Liver (tissue), 9 donors: ENCODE data around the gene GRK1. TPM values are rescaled to one million over a fixed set of nuclear protein-coding genes. Genes with fewer than 3 reads are reported as not detected.

Experiments
- DNase-seq: peaks from one replicate; pipeline ENCODE4 v3.0.0-alpha.2; 2017; ENCODE audit warnings: low spot score
- H3K27ac ChIP-seq, 2 donors: one replicate each; pipeline ENCODE4 v1.7.0; 2013; ENCODE audit warnings: inconsistent platforms in 2 of 2, low read length in 2 of 2, control low read depth in 1 of 2, low read depth in 1 of 2, mild to moderate bottlenecking in 1 of 2
- H3K27me3 ChIP-seq, 4 donors: one replicate each; pipeline versions ENCODE4 v1.6.1 to v1.7.0; 2013; ENCODE audit warnings: low read length in 3 of 4, inconsistent platforms in 1 of 4, mild to moderate bottlenecking in 1 of 4, moderate library complexity in 1 of 4; ENCODE audit not compliant: control insufficient read depth in 4 of 4, insufficient read depth in 4 of 4
- H3K36me3 ChIP-seq, 4 donors: one replicate each; pipeline versions ENCODE4 v1.6.1 to v1.7.0; 2013; ENCODE audit warnings: low read length in 3 of 4, mild to moderate bottlenecking in 3 of 4, low read depth in 1 of 4, moderate library complexity in 1 of 4; ENCODE audit not compliant: control insufficient read depth in 4 of 4, insufficient read depth in 3 of 4
- H3K4me1 ChIP-seq, 4 donors: one replicate each; pipeline versions ENCODE4 v1.6.1 to v1.7.0; 2013; ENCODE audit warnings: low read length in 3 of 4, mild to moderate bottlenecking in 3 of 4, moderate library complexity in 1 of 4; ENCODE audit not compliant: control insufficient read depth in 4 of 4, insufficient read depth in 4 of 4
- H3K4me3 ChIP-seq, 3 donors: one replicate each; pipeline versions ENCODE4 v1.6.1 to v1.7.0; 2013; ENCODE audit warnings: low read length in 3 of 3, control low read depth in 1 of 3, low read depth in 1 of 3, mild to moderate bottlenecking in 1 of 3
- H3K9ac ChIP-seq, 2 donors: one replicate each; pipeline ENCODE4 v1.7.0; 2013; ENCODE audit warnings: low read length in 2 of 2, mild to moderate bottlenecking in 2 of 2, moderate library complexity in 2 of 2, control low read depth in 1 of 2, low read depth in 1 of 2
- H3K9me3 ChIP-seq, 4 donors: one replicate each; pipeline versions ENCODE4 v1.6.1 to v1.7.0; 2013; ENCODE audit warnings: low read length in 3 of 4; ENCODE audit not compliant: control insufficient read depth in 4 of 4
- EGR1 ChIP-seq, 2 donors: IDR thresholded peaks; 2 replicates each; pipeline ENCODE4 v1.6.1; 2016 to 2018; ENCODE audit warnings: antibody characterized with exemption in 2 of 2, low read depth in 2 of 2
- FOXA2 ChIP-seq: IDR thresholded peaks from 2 replicates; pipeline ENCODE4 v1.6.1; 2016; ENCODE audit warnings: antibody characterized with exemption
- GABPA ChIP-seq, 2 donors: IDR thresholded peaks in 1 of 2; conservative IDR thresholded peaks in 1 of 2; 2 replicates each; pipeline ENCODE4 v1.6.1; 2016; ENCODE audit warnings: antibody characterized with exemption in 2 of 2, mild to moderate bottlenecking in 1 of 2, moderate library complexity in 1 of 2
- HNF4A ChIP-seq, 2 donors: conservative IDR thresholded peaks; 2 replicates each; pipeline ENCODE4 v1.6.1; 2016; ENCODE audit warnings: antibody characterized with exemption in 2 of 2, mild to moderate bottlenecking in 2 of 2
- HNF4G ChIP-seq: IDR thresholded peaks from 2 replicates; pipeline ENCODE4 v1.6.1; 2016; ENCODE audit warnings: antibody characterized with exemption
- JUND ChIP-seq, 2 donors: IDR thresholded peaks; 2 replicates each; pipeline ENCODE4 v1.6.1; 2016; ENCODE audit warnings: antibody characterized with exemption in 2 of 2
- MAX ChIP-seq: IDR thresholded peaks from 2 replicates; pipeline ENCODE4 v1.6.1; 2016; ENCODE audit warnings: antibody characterized with exemption
- NR2F2 ChIP-seq: IDR thresholded peaks from 2 replicates; pipeline ENCODE4 v1.6.1; 2016; ENCODE audit warnings: antibody characterized with exemption
- RAD21 ChIP-seq, 2 donors: IDR thresholded peaks; 2 replicates each; pipeline ENCODE4 v1.6.1; 2016; ENCODE audit warnings: antibody characterized with exemption in 2 of 2, mild to moderate bottlenecking in 2 of 2
- RXRA ChIP-seq, 2 donors: IDR thresholded peaks; 2 replicates each; pipeline ENCODE4 v1.6.1; 2017 to 2018; ENCODE audit warnings: antibody characterized with exemption in 2 of 2, mild to moderate bottlenecking in 1 of 2
- SP1 ChIP-seq: IDR thresholded peaks from 2 replicates; pipeline ENCODE4 v1.6.1; 2018; ENCODE audit warnings: antibody characterized with exemption, mild to moderate bottlenecking
- TAF1 ChIP-seq: conservative IDR thresholded peaks from 2 replicates; pipeline ENCODE4 v1.6.1; 2016; ENCODE audit warnings: antibody characterized with exemption, mild to moderate bottlenecking
- WGBS: extraction: QIAGEN DNeasy Blood & Tissue Kit; methylation state at CpG from one replicate; pipeline ENCODE4 v1.1.7; 2013; 5-methylcytosine and 5-hydroxymethylcytosine counted together
- polyA plus RNA-seq, 2 donors: library from polyadenylated mRNA; stranded (reverse) in 1 of 2; unstranded in 1 of 2; fragments of 200-250 nt in 1 of 2; fragments of >200 nt in 1 of 2; fragmentation: Nextera tagmentation in 1 of 2; extraction: Ambion mirVana in 1 of 2; gene quantifications; one replicate each; pipeline versions ENCODE4 v1.2.1 to v1.2.3, GENCODE V29; 2013 to 2015
- total RNA-seq, 2 donors: library from RNA; depleted of rRNA; stranded (reverse); fragments of >200 nt; gene quantifications; one replicate each; pipeline ENCODE4 v1.2.3, GENCODE V29; 2014
- TF ChIP-seq, protein P1 (sequence below): IDR thresholded peaks from 2 replicates; pipeline ENCODE4 v1.6.1; 2016; ENCODE audit warnings: antibody characterized with exemption
- TF ChIP-seq, protein P2 (sequence below): fragments of 150-350 bp; IDR thresholded peaks from 2 replicates; pipeline ENCODE4 v1.5.1; 2017; ENCODE audit warnings: improper control_type of control experiment, low read depth, low read length; ENCODE audit not compliant: missing input control
- TF ChIP-seq, protein P3 (sequence below): IDR thresholded peaks from 2 replicates; pipeline ENCODE4 v1.6.1; 2016; ENCODE audit warnings: antibody characterized with exemption
- TF ChIP-seq, protein P4 (sequence below): IDR thresholded peaks from 2 replicates; pipeline ENCODE4 v1.6.1; 2016; ENCODE audit warnings: antibody characterized with exemption, mild to moderate bottlenecking
- donor health status: healthy.
- donor health status: healthy.
- donor health status: healthy.
- donor health status: healthy.
- donor health status: healthy.

GRK1 gene
- total and polyA plus RNA-seq, 4 donors: 0.05 TPM; not detected in 3

GRCh38 chr13:113638806-113639205 lies 28.2 kb upstream of the GRK1 start:
- H3K27me3 ChIP-seq: no peaks in the 10 kb centered on the region
- no peak overlapping the region for H3K4me3 ChIP-seq
- whole genome bisulfite sequencing: 98% methylated on average over 8 of the region's 8 CpGs
- TF ChIP-seq RXRA (IDR thresholded peaks at IDR 0.05): no peak
- H3K9ac ChIP-seq: no peak overlapping the region
- H3K27ac ChIP-seq: no peak overlapping the region
- no peaks in the 10 kb centered on the region for H3K9me3 ChIP-seq
- H3K4me1 ChIP-seq: no peaks in the 10 kb centered on the region
- DNase-seq: no peak
- peaks cover 6 to 57% (median 40%) of the 10 kb centered on the region in 4 donors for H3K36me3 ChIP-seq

GRCh38 chr13:113639616-113640262 lies 27.3 kb upstream of the GRK1 start:
- TF ChIP-seq, protein P1, sequence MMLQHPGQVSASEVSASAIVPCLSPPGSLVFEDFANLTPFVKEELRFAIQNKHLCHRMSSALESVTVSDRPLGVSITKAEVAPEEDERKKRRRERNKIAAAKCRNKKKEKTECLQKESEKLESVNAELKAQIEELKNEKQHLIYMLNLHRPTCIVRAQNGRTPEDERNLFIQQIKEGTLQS: no peak
- TF ChIP-seq, protein P2, sequence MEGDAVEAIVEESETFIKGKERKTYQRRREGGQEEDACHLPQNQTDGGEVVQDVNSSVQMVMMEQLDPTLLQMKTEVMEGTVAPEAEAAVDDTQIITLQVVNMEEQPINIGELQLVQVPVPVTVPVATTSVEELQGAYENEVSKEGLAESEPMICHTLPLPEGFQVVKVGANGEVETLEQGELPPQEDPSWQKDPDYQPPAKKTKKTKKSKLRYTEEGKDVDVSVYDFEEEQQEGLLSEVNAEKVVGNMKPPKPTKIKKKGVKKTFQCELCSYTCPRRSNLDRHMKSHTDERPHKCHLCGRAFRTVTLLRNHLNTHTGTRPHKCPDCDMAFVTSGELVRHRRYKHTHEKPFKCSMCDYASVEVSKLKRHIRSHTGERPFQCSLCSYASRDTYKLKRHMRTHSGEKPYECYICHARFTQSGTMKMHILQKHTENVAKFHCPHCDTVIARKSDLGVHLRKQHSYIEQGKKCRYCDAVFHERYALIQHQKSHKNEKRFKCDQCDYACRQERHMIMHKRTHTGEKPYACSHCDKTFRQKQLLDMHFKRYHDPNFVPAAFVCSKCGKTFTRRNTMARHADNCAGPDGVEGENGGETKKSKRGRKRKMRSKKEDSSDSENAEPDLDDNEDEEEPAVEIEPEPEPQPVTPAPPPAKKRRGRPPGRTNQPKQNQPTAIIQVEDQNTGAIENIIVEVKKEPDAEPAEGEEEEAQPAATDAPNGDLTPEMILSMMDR: no peak
- TF ChIP-seq GABPA (IDR thresholded peaks at IDR 0.05 in 1 of 2, conservative IDR thresholded peaks at IDR 0.05 in 1 of 2) (no peak), MAX (no peak), HNF4G (no peak), SP1 (no peak), EGR1 (IDR thresholded peaks at IDR 0.05; ENCODE audit: low read depth in 2 of 2) (no peak), TAF1 (no peak), HNF4A (conservative IDR thresholded peaks at IDR 0.05) (no peak), JUND (IDR thresholded peaks at IDR 0.05) (no peak), RXRA (IDR thresholded peaks at IDR 0.05) (no peak), RAD21 (IDR thresholded peaks at IDR 0.05) (no peak), NR2F2 (no peak), FOXA2 (no peak)
- TF ChIP-seq, protein P3, sequence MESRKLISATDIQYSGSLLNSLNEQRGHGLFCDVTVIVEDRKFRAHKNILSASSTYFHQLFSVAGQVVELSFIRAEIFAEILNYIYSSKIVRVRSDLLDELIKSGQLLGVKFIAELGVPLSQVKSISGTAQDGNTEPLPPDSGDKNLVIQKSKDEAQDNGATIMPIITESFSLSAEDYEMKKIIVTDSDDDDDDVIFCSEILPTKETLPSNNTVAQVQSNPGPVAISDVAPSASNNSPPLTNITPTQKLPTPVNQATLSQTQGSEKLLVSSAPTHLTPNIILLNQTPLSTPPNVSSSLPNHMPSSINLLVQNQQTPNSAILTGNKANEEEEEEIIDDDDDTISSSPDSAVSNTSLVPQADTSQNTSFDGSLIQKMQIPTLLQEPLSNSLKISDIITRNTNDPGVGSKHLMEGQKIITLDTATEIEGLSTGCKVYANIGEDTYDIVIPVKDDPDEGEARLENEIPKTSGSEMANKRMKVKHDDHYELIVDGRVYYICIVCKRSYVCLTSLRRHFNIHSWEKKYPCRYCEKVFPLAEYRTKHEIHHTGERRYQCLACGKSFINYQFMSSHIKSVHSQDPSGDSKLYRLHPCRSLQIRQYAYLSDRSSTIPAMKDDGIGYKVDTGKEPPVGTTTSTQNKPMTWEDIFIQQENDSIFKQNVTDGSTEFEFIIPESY: no peak
- TF ChIP-seq, protein P4, sequence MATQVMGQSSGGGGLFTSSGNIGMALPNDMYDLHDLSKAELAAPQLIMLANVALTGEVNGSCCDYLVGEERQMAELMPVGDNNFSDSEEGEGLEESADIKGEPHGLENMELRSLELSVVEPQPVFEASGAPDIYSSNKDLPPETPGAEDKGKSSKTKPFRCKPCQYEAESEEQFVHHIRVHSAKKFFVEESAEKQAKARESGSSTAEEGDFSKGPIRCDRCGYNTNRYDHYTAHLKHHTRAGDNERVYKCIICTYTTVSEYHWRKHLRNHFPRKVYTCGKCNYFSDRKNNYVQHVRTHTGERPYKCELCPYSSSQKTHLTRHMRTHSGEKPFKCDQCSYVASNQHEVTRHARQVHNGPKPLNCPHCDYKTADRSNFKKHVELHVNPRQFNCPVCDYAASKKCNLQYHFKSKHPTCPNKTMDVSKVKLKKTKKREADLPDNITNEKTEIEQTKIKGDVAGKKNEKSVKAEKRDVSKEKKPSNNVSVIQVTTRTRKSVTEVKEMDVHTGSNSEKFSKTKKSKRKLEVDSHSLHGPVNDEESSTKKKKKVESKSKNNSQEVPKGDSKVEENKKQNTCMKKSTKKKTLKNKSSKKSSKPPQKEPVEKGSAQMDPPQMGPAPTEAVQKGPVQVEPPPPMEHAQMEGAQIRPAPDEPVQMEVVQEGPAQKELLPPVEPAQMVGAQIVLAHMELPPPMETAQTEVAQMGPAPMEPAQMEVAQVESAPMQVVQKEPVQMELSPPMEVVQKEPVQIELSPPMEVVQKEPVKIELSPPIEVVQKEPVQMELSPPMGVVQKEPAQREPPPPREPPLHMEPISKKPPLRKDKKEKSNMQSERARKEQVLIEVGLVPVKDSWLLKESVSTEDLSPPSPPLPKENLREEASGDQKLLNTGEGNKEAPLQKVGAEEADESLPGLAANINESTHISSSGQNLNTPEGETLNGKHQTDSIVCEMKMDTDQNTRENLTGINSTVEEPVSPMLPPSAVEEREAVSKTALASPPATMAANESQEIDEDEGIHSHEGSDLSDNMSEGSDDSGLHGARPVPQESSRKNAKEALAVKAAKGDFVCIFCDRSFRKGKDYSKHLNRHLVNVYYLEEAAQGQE: no peak
- H3K4me3 ChIP-seq: no peak overlapping the region
- WGBS: 98% methylated on average over 27 of the region's 27 CpGs
- H3K4me1 ChIP-seq: no peaks in the 10 kb centered on the region
- no peaks in the 10 kb centered on the region for H3K27me3 ChIP-seq
- H3K27ac ChIP-seq: no peak overlapping the region
- no peak for DNase-seq
- no peaks in the 10 kb centered on the region for H3K9me3 ChIP-seq
- H3K9ac ChIP-seq: no peak overlapping the region
- peaks cover 6 to 51% (median 32%) of the 10 kb centered on the region in 4 donors for H3K36me3 ChIP-seq
